NCI-H69 (cell line): ENCODE data around the gene DNAH8.

Source experiments
- DNase-seq: peaks from one replicate; lab custom pipeline; 2025; lab: John Stamatoyannopoulos, UW

The DNAH8 gene

DNA sequence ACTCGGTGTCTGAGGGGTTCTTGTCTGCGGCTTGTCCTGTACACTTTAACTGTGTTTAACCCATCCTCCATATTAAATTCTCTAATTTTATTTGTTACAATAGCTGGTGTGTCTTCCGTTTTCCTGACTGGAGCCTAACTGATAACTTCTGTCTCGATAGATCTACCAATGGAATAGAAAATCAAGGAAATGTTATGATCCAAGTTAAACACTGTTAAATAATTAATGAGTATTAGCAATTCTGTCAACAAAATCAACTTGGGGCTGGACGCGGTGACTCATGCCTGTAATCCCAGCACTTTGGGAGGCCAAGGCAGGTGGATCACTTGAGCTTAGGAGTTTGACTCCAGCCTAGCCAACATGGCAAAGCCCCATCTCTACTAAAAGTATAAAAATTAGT lies 81.7 kb downstream of the DNAH8 start:
- no peak for DNase-seq

DNA sequence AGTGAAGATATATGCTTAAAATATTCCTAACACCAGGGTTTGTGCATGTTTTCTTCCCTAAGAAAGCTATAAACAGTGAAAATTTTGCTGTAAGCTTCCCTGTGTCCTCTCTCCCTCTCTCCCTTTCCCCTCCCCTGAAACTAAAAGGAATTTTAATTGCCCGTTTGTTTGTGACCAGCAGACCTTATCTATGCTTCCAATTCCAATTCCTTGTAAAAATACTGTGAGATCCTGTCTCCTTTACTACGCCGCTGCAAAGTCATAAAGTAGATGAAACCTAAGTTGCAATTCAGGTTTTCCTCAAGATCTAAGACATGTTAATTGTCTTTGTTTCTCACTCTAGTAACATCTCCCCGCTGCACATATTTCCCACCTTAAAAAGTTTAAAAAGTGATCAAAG lies 82.3 kb downstream of the DNAH8 start:
- DNase-seq: no peak

DNA sequence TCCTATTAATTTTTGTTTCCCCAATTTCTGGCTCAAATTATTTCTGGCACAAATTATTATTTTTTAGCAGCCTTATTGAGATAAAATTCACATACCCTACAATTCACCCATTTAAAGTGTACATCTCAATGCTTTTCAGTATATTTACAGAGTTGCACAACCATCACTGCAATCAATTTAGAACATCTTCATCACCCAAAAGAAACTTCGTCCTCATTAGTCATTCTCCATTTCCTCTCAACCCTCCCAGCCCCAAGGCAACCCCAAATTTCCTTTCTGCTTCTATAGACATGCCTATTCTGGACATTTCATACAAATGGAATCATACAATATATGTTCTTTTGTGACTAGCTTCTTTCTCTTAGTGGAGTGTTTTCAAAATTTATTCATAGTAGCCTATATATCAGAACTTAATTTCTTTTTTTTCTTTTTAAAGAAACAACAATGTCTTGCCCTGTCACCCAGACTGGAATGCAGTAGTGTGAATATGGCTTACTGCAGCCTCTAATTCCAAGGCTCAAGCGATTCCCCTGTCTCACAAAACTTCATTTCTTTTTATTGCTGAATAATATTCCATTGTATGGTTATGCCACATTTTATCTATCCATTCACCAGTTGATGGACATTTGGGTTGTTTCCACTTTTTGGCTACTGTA lies 84.5 kb downstream of the DNAH8 start:
- DNase-seq: no peak

DNA sequence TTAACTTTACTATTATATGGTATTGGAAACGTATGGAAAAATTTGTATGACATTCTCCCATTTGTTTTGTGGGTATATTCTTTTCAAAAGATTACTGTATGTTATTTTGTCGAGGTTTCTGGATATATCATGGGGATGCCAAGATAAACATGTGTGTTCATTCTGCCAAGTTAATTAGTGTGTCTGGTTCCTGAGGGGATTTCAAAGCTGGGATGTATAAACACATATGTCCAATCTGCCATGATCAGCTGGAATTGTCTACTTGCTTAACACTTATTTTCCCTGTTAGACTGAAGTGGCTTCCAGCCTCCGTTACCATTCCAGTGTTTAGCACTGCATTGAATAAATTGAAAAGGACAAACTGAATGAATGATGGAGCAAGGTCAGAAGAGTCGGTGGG lies 86.2 kb downstream of the DNAH8 start:
- peak; percentile 6 for DNase-seq

DNA sequence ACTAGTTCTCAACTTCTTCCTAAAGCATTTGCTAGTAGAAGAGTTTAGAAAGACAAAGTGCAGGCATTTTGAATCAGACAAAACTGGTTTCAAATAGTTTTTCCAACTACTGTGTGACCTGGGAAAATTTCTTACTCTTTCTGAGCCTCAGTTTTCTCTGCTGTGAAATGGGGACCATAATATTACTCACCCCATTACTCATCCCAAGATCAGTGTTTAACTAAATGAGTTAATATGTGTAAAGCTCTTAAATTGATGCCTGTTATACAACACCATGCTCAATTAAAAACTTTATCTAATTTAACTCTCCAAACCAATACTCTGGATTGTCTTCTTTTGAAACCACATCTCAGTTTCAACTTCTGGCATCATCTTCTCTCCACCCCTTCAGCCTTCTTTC lies 87.4 kb downstream of the DNAH8 start:
- DNase-seq: no peak

DNA sequence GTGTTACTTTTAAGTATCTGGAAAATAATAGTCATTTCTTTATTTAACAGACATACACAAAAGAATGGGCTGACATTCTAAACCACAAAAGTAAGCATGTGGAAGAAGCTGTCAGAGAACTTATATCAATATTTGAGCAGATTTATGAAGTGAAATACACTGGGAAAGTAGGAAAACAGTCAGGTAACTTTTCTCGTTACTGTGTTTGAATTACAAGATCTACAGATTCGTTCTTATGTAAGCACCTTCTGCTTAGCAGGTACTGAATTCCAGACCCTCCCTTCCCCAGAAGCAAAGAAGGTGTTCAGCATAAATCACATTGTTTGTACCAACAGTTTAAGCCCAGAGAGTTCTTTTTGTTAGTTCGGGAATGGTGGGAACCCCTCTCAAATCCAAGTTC lies 88.0 kb downstream of the DNAH8 start:
- DNase-seq: no peak

DNA sequence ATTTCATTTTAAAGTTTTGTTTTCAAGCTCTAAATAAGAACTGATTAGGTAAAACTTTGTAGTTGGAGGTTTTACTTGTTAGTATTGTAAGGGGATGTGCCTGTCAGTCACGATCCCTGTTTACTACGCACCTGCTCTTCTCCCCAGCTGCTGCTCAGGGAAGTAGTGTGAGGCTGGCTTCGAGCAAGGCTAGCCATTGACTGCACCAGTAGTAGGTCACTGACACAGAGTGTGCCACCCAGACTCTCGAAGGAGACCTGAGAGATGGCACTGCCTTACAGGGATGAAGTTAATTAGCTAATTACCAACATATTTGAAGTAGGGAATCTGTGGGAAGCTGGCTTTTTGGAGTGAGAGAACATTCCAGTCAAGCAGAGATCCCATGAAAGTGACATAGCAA lies 89.2 kb downstream of the DNAH8 start:
- DNase-seq: no peak

DNA sequence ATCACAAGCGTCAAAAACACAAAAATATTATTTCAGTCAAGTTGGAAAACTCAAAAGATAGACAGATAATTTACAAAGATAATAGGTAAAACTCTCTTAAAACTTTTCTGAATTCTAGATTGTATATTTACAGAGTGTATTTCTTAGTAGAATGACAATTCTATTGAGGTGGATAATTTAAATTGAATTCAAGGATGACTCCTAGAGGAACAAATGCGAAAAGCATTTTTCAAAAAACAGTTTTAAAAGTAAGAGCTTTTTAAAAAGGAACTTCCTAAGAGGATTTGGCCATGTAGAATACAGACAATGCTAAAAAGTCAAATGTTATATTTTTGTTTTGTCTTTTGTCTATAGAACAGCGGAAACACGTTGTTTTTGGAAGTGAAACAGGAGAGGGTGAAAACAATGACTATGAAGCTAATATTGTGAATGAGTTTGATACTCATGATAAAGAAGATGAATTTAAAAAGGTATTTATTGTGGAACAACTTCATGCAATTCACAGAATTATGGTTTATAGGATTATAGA lies 90.1 kb downstream of the DNAH8 start:
- DNase-seq: no peak

DNA sequence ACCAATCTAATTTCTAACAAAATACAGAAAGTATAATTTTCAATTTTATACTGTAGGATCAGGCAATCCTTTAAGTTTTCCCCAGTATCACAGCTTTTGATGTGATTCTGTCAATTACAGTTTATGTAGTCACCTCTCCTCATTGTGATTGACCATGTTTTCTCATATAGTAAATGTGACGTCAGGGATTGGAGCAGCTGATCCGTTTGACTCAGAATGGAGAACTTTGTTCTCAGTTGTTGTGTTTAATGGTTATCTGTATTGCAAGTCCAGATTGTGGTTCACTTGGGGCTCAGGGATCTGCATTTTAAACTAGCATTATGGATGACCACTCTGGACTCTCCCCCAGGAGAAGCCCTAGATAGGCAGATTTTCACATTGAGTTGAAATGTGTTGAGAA lies 90.6 kb downstream of the DNAH8 start:
- DNase-seq: no peak

DNA sequence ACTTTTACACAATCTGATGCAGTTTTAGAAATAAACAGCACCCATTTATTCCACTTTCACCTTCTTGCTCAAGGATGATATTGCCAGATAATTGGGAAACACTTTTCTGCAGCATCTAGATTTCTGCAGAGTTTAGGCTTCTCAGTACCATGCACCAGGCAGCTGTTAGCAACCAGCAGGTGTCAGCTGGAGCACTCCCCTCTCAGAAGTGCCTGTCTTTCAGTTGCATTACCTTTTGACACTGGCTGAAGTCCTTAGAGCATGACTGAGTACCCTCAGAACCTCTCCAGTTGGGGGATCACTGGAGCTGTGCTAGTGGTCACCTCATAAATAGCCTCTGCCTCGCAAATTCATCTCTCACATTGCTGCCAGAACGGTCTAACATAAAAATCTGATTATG lies 91.2 kb downstream of the DNAH8 start:
- DNase-seq: no peak

DNA sequence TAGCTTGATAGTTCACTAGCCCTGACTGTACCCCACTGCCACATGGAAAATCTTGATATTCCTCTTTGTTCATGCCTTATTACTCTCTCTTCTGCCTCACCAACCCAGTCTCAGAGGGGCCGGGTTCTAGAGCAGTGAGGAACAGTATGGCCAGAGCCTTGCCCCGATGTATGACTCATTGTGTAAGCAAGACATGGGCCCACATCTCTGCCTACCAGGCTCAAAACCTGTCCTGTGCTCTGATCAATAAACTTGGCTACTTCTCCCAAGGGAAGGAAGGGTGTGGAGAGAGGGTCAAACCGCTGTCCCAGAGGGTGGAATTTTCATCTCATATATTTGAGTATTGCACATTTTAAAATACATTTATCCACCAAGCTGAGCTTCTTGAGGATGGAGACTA lies 91.7 kb downstream of the DNAH8 start:
- no peak for DNase-seq

DNA sequence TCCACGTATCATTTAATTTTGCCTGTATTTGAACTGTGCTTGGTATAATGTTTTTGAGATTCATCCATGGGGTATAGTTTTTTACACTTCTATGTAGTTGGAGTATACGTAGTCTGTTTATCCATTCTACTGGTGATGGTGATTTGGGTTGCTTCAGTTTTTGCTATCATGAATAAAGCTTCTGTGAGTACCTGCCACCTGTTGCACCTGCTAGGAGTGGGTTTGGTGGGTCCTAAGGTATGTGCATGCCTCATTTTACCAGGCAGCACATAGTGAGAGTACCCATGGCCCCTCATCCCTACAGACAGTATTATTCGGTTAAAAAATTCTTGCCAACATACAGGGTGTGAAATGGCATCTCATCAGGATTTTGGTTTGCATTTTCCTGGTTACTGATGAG lies 92.9 kb downstream of the DNAH8 start:
- DNase-seq: no peak

DNA sequence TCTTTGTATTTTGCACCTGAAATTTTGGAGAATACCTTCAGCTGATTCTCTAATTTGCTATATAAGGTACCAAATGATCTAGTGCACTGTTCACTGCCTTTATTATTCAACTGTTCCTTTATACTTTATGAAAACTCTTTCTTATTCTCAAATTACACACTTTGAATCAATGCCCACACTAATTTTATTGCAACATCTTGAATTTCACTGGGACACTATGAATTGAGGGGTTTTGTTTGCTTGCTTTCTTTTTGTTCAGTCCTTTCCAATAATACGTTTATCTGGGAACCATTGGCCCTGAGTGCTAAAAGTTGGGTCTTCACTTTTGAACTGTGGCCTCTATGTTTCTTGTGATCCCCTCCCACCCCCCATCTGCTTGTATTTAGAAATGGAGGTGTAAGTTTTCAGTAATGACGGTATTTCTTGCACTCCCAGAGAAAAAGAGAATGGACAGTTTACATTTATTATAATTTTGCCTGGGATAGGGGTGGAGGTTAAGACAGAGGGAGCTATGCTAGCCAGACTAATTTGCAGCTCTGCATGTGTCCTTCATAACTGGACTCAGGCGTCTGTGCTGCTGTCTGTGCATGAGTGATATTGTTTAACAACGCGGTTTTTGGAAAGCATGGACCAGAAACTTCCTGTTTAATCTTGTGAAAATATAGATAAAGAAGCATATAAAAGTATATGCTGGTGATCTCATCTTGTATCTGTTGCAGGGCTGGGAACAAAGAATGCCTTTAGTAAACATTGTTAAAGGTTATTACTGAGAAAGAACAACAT lies 98.1 kb downstream of the DNAH8 start:
- DNase-seq: peak; percentile 12

DNA sequence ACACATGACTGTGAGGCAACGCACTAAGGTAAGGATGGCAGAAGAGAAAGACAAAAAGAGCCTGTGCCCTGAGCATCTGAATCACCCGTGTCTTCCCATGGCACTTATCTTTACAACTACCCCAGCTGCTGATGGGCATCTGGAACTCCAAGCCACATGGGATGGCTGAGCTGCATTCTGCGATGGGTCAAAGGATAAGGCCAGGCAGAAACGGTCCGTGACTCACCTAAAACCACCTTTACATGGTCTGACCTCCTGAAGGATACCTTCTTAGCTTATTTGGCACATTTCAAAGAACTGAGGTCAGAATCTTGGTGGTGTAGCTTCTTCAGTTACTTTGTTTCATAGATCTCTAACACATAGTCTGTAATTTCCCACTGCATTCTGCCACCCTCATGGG lies 99.7 kb downstream of the DNAH8 start:
- DNase-seq: no peak

DNA sequence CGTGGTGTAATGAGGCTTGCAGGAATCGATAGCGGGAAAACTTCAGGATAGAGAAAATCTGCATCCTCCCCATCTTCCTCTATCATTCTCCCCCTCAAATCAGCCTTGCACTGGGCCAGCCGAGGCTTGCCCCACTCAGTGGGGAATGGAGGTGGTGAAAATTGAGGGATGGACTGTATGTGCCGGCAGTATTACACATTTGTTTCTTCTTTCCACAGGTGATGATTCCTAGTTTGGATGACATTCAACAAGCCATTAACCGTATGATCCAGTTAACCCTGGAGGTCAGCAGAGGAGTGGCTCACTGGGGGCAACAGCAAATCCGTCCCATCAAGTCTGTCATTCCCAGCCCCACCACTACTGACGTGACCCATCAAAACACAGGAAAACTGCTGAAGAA lies 100.1 kb downstream of the DNAH8 start:
- DNase-seq: peak; percentile 9

DNA sequence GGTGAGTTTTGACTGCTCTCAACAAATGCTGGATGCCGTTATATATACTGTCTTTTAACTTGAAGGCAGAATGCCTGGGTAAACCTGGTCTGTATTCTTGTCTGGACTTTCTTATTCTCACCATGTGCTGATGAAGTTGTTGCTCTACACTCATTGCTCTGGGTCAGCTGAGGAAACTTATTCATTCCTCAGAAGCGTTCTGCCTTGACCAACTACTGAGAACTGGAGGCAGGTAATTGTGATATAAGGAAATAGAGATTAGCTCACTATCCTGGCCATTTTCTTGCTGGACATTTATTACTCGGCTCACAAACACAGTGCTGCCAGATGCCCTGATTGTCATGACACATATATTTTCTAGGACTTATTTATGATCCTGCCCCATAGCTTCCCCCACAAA lies 103.6 kb downstream of the DNAH8 start:
- no peak for DNase-seq

DNA sequence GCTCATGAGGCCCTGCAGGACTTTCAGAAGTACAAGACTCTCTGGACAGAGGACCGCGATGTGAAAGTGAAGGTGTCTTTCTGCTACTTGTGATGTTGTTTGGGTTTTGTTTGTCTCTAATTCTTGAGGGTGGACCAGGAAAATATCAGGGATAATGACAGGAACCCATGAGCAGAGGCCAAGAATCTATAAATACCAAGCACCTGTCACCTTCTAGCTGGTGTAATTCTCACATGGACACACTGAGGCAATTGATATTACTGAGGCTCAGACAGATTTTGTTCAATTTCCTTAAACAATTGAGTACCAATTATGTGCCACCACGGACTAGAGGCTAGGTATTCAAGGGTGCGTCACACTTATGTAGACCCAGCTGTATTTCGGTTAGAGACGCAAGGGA lies 107.9 kb downstream of the DNAH8 start:
- no peak for DNase-seq

DNA sequence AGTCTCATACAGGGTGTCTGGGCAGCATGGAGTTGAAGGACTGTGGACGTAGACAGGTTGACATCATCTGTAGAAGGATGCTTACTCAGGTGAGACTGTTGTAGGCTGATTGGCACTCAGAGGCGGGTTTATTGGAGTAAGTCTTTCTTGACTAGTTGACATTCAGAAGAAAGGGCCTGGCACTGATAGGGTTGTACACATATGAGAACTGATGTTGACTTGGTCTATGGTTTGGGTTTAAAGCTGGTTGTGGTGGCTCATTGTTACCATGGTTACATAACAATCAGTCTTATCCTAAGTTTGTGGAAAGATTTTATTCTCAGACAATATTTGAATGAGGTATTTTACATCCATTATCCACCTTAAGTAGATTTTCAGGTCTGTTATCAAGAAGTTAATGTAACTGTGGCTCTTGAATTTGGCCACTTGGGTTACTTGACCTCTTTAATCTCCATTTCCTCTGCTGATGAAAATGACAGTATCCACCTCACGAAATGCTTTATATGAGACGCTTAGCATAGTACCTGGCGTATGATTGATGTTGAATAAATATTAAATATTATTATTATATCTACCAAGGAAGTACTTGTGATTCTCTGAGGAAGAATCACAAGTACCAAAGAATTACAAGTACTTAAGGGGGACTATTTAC lies 109.3 kb downstream of the DNAH8 start:
- DNase-seq: no peak

DNA sequence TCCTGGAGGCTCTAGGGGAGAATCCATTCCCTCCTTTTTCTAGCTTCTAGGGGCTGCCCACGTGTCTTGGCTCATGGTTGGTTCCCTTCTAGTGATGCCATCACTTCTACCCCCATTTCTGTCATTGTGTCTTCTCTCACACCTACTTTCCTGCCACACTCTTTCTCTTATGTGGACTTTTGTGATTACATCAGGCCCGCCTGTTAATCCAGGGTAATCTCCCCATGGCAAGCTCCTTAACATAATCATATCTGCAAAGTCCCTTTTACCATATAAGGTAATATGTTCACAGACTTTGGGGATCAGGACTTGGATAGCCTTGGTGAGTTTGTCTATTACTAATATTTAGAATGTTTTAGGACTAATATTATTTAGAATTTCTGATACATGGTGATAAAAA lies 111.9 kb downstream of the DNAH8 start:
- no peak for DNase-seq

DNA sequence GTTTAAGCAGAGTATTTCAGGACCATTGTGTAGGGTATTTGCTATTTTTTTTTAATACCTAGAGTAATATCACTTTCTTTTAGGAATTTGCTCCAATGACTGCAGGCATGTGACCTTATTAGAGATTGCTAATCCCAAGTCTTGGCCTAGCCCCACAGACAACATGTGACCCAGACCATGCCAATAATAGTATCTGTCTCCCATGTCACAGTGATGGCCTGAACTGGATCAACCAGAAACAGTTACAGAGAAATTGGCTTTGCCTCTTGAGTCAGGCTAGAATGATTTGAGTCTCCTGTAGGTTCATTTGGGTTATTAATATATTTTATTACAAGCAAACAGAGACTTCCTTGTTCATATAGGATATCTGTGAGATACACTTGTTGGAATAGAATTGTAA lies 116.8 kb downstream of the DNAH8 start:
- no peak for DNase-seq

DNA sequence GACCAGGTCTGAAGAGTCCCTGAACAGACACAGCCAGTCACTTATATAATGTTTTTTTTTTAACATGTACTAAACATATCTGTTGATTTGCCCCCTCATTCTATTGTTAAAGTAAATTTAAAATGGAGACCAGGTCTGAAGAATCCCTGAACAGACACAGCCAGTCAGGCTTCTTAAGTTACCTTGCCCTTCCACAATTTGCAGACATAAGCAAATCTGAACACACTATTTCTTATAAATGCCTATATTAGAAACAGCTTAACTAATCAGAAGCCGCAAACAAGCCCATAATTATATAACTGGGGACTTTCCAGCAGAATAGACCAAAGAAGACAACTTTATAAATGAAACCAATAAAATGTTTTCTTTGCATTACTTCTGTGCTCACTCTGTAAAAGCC lies 118.2 kb downstream of the DNAH8 start:
- DNase-seq: no peak

DNA sequence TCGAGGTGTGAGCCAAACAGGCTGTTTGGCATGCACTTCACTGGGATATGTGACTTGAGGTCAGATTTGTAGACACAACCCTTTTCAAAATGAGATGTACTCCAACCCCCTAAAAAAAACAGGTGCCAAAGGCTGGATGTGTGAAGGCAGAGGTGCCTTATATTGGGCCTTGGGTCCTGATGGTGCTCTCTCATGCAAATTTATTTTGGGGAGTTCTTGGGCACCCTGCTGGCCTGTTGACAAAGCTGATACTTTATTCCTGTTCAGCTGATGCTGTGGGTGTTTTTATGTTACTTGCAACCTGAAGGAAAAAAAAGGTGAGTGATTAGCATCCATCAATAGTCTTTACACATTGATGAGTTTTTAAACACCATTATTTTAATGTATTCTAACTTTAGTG lies 121.5 kb downstream of the DNAH8 start:
- DNase-seq: no peak

DNA sequence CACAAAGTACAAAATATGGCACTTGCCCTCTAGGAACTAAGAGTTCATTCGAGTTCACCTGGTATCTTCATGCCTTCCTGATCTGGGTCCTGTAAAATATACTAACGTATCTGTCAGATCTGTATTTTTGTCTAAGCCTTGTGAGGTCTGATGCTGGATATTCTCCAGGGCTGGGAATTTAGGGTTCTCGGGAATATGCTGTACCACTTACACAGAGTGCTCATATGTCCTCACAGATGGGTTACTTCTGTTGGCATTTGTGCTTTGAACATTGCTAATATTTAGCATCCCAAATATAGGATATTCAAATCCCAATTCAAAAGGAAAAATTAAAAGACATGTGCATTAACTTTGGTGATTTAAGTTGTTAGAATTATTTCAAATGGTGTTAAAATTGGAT lies 122.0 kb downstream of the DNAH8 start:
- DNase-seq: no peak
